ENCODE measurements around the gene PRKAA1. TPM values are rescaled to one million over a fixed set of nuclear protein-coding genes. Genes with fewer than 3 reads are reported as not detected.

The PRKAA1 gene
- total RNA-seq, result 91.5 TPM

DNA sequence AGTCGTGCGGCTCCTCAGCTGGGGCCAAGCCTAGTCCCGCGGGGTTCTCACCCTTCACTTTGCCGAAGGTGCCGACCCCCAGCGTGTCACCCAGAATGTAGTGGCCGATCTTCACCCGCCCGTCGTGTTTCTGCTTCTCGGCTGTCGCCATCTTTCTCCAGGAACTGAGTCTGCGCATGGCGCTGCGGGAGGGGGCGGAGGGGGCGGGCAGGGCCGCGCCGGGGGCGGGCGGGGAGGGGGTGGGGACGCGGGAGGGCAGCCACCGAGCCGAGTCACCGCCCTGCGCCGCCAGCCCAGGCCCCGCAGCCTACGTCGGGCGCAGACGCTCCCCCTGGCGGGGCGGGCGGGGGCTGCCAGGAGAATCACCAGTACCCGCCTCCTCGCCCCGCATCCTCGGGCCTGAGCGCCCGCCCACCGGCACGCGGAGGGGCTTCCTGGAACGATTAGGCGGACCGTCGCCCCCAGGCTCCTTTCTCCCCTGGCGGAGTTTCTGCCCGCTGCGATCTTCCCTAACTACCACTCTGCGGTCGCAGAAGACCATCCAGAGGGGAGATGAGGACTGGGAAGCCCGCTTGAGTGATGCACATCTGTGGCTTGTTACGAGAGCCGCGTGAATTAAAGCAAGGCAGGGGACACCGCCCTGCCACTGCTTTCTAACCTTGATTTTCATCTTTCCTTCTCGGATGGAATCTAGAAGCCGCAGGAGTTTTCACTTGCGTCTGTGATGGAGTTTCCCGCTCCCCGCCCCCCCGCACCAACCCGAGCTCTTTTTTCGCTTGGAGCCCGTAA is at the start of gene PRKAA1:
TSS of gene PRKAA1 (minus strand) at position 363 of the 789 bp plus-strand sequence. CDS start at position 178, 185 bp downstream.
- DNase-seq (ENCODE audit: low spot score), result peak; percentile 90

DNA sequence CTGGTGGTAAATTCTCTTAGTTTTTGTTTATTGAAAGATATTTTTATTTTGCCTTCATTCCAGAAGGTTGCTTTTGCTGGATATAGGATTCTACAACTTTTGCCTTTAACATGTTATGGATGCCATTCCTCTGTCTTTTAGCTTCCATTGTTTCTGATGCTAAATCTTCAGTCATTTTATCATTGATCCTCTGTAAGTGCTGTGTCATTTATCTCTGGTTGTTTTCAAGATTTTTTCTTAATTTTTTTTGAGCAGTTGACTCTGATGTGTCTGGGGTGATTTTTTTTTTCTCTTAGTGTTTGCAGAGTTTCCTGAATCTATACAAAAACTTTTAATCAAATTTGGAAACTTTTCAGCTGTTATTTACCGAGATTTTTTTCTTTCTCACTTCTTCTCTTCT is 49.4 kb upstream of the PRKAA1 start:
- DNase-seq (ENCODE audit: low spot score), result no peak

DNA sequence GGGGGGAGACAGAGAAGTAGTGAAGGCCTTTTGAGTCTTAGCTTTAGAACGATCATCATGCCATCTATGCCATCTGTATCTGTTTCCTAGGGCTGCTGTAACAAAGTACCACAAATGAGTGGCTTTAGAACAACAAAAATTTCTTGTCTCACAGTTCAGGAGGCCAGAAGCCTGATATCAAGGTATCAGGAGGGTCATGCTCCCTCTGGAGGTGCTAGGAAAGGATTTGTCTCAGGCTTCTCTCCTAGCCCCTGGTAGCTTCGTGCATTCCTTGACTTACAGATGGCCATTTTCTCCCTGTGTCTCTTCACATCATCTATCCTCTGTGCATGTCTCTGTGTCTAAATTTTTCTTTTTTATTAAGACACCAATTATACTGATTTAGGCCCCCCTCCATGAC is 48.2 kb upstream of the PRKAA1 start:
- no peak for DNase-seq (ENCODE audit: low spot score)

- no peak for DNase-seq (ENCODE audit: low spot score)
Observed at GRCh38 chr5:40844565-40844964, 46.4 kb upstream of the PRKAA1 start.

DNA sequence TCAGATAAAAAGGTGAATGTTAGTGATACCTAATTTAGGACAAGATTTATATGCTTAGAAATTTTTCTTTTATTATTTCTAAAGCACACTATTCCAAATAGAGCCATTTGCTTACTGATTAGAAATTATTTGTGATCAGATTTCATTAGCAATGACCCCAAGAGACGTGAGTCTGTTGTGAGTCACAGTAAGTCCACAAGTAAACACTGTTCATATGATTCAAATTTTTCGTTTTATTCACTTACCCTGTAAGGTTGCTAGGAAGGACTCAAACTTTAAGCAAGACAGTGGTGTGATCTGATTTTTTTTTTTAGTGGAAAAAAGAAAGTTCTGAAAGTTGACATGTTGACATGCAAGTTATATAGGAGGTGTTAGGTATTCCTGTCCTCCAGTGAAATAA is 44.2 kb upstream of the PRKAA1 start:
- DNase-seq (ENCODE audit: low spot score), result no peak

DNA sequence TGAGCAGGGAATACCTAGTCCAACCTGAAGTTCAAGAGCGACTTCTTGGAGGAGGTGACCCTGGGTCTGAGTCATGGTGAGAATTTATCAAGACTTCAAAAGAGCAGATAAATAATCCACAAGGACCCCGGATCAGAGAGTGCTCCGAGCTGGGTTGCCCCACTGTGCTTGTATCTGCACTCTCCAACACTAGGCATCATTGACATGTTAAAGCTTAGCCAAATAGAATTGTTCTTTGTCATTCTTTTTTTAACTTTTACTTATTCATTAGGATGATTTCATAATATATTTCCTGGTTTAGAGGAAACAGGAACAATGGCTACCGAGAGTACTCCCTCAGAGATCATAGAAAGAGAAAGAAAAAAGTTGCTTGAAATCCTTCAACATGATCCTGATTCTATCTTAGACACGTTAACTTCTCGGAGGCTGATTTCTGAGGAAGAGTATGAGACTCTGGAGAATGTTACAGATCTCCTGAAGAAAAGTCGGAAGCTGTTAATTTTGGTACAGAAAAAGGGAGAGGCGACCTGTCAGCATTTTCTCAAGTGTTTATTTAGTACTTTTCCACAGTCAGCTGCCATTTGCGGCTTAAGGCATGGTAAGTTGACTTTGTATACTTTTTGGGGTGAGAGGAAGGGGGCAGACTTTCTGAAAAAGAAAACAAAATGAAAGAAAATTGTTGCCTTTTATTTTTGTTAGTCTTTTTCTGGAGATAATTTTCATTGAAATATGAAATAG is 43.1 kb upstream of the PRKAA1 start, which contains the start of gene CARD6:
TSS of gene CARD6 (plus strand) at position 300 of the 738 bp plus-strand sequence. CDS start at position 316, 16 bp downstream.
- peak; percentile 13 for DNase-seq (ENCODE audit: low spot score)

GRCh38 chr5:40838086-40838485 is 39.9 kb upstream of the PRKAA1 start:
- DNase-seq (ENCODE audit: low spot score), result no peak

DNA sequence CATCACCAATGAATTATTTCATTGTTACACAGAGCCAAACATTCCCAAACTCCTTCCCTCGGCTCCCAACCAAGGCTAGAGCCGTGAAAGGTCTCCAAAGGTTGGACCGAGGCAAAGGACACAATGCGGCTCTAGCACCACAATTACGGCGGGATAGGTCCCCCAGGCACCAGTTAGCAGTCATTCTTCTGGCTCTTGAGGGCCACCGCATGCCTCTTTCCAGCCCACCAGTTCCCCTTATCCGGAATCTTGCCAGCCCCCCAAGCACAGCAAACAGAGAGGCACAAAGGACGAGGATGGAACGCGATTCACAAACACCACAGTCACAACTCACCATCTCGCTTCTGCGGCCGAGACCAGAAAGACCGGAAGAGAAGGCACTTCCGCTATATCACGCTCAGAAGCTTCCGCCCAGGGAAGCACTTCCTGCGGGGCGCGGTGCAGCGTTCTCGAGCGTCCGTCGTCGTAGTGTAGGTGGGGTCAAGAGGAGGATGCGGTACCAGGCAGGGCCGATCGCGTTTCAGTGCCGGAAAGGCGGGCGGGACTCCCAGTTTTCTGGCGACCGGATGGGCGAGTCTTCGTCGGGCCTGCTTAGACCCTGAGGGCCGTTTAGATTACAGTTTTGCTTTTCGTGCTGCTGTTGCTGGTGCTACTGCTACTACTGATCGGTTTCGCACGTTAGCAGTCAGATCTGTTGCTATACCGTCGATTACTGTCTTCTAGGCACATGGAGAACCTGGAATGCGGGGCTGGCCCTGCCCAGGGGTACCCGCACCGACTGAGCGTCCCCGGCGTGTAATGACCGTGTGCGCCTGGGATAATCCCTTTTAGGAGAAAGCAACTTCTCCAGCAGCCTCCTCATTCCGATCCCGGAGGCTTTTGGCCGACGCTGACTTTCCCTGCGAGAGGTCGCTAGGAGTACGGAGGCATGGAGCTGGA is 36.9 kb upstream of the PRKAA1 start, which contains the start of gene RPL37:
TSS of gene RPL37 (minus strand) at position 374 of the 939 bp plus-strand sequence. CDS start at position 337, 37 bp downstream.
- DNase-seq (ENCODE audit: low spot score), result peak; percentile 97

GRCh38 chr5:40834391-40834848 is 36.2 kb upstream of the PRKAA1 start:
- no peak for DNase-seq (ENCODE audit: low spot score)

DNA sequence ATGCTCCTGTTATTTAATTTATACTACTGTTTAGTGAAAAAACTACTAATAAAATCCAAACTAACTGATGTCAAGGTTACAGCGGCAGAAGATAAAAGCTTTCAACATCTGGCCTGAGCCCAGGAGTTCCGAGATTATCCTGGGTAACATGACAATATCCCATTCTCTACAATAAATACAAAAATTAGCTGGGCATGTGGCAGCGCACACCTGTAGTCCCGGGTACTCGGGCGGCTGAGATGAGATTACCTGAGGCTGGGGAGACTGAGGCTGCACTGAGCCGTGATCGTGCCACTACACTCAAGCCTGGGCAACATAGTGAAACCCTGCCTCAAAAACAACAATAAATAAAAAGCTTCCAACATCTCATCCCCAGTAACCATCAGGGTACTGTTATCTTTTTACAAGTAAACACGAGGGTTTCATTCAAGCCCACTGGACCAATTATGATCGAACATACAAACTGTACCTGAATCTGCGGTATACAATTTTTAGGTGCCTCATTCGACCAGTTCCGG is 35.6 kb upstream of the PRKAA1 start:
- DNase-seq (ENCODE audit: low spot score), result no peak

GRCh38 chr5:40832345-40832744 is 34.2 kb upstream of the PRKAA1 start:
- DNase-seq (ENCODE audit: low spot score), result no peak

GRCh38 chr5:40831346-40832210 is 33.4 kb upstream of the PRKAA1 start:
- DNase-seq (ENCODE audit: low spot score), result no peak

GRCh38 chr5:40829748-40830533 is 31.8 kb upstream of the PRKAA1 start:
- no peak for DNase-seq (ENCODE audit: low spot score)

DNA sequence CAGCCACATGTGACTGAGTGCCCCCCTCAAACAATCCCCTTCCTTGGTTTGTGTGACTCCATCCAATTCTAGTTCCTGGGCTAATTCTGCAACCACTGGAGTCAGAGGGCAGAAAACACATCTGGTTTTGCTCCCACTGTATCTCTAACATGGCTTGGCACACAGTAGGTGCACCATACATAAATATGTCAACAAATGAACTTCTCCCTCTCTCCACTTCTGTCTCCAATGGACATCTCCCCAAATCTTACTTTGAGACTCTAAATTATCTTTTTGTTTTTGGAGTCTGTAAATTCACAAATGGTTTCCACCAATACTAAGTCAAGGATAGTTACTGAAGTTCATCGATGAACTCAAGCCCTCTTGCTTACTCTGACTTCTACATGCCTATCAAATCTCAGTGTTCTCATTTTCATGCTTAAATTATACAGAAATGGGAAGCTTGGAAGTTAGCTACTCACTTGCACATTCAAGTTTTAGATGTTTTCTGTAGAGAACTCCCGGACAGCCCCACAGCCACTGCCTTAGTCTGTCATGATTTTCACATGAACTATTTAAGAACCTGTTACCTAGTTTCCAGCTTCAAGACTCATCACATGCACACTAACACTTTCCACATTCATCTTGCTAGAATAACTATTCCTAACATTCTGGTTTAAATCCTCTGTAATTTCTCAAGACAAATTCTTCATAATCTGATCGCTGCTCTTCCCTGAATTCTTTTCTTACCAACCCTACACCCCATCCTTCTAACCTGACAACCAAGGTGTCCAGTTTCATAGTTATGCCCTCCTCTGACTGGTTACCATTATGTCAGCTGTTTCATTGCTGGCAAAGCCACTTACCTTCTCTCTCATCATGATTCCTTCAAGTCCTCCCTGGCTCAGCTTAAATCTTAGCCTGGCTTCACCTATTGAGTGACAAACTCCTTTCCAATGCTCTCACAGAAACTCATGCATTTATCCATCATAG is 30.8 kb upstream of the PRKAA1 start:
- no peak for DNase-seq (ENCODE audit: low spot score)

DNA sequence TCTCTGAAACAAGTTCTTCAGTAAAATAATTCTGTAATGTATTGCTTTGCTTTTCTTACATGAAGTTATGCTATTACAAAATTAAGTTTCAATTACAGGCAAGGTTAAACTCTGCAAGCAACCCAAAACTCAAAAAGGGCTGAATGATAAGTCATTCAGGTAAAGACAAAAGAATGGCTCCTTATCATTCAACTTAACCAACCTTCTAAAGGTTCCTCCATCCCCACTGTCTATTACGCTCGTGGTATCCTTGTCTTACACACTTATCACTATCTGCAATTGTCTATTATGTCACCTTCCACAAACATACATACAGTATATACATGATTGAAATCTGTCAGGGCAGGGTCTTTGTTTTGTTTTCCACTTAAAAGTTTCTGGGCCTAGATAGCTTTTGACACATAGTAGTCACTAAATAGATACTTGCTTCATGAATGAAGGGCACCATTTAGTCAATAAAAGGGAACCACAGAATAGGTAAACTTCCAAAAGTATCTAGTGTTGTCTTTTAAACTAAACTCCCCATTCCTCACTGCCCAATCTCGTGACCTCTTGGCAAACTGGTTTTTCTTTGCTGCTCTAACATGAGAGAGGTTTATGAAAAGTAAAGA is 30.0 kb upstream of the PRKAA1 start:
- DNase-seq (ENCODE audit: low spot score), result no peak

DNA sequence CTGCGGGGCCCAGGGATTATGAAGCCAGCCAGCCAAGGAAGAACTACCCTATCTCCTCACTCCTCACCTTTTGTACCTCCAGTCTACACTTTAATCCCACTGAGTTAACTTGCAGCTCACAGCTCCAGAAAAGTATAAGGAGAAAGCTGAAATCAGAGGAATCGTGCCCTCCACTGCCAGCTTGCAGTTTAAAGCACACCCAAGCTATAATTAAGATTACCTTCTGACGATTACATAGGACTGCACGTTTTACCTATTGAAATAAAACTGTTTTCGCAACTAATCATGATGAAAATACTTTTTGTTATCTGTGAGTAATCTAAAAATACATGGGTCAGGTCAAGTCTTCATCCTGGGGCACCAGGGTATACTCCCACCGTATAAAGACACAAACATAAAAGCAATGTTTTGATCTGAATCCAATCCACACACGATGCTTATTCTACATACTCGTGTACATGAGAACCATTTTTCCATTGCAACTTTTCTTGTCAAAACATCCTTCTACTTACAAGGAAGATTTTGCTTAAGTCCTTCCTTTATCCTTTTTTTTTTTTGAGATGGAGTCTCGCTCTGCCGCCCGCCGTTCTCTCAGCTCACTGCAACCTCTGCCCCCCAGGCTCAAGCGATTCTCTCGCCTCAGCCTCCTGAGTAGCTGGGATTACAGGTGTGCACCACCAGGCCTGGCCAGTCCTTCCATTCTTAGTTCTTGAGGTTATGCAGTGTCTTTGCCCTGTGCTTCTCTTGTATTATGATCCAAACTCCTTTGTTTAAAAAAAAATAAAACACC is 29.2 kb upstream of the PRKAA1 start:
- no peak for DNase-seq (ENCODE audit: low spot score)
